ENCODE measurements around the gene ARHGAP9.

Gene ARHGAP9

DNA sequence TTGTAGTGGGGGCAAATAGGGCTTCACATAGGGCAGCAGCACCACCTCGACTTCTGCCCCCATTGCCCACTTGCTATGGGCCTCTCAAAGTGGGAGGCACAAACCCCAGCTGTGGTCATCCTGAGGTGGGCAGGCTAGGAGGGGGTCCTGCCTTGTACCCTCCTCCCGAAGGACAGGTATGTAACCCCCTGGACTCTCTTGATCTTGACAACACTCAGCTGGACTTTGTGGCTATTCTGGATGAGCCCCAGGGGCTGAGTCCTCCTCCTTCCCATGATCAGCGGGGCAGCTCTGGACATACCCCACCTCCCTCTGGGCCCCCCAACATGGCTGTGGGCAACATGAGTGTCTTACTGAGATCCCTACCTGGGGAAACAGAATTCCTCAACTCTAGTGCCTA lies 8.0 kb downstream of the ARHGAP9 start:
- DNase-seq: no peak

- no peak for DNase-seq
Observed at GRCh38 chr12:57470970-57471656, 8.6 kb downstream of the ARHGAP9 start.

GRCh38 chr12:57470286-57470969 lies 9.2 kb downstream of the ARHGAP9 start:
- DNase-seq: no peak

DNA sequence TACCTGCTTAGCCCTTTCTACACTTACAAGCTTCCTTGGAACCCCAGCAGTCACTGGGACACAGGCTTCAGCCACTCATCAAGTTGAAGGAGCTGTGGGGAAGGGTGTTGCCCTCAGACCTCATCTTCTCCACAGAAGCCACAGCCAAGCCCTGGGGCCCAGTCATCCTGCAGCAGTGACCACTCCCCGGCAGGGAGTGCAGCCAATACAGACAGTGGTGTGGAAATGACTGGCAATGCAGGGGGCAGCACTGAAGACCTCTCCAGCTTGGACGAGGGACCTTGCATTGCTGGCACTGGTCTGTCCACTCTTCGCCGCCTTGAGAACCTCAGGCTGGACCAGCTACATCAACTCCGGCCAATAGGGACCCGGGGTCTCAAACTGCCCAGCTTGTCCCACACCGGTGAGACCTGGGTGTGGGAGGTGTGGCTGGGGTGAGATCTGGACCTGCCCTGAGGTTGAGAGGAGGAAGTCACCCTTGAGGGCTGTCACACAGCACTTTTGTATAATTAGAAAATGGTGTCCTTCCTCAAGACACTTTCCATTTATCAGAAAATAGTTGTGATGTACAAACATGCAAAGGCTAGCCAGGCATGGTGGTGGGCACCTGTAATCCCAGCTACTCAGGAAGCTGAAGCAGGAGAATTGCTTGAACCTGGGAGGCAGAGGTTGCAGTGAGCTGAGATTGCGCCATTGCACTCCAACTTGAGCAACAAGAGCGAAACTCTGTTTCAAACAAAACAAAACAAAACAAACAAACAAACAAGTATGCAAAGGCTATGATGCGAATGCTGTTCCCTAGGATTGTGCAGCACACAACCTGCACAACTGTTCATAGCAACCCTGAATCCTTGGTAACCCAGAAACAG lies 10.1 kb downstream of the ARHGAP9 start:
- DNase-seq: no peak

GRCh38 chr12:57467915-57468314 lies 11.8 kb downstream of the ARHGAP9 start:
- DNase-seq: no peak

DNA sequence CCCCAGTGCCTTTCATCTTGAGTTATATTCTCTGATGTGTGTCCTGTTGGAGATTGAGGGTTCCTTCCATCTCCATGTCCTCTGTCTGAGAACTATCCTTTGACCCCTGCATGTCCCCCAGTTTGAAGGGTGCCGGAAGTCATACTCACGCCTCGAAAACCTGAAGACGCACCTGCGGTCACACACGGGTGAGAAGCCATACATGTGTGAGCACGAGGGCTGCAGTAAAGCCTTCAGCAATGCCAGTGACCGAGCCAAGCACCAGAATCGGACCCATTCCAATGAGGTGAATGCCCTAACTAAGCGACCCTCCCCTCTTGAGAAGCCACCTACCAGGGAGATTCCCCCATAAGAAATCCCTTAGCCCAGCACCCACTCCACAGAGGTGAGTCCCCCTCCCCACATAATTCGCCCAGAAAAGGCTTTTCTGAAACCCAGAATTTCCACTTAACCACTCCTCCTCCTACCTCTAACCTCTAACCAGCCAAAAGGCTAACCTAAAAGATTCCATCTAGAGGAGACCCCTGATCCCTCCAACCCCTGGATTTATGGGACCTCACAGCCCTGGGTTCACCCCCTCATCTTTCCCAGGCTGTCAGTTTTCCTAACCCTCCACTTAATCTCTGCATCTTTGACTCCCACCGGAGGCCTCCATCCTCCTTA lies 12.3 kb downstream of the ARHGAP9 start:
- no peak for DNase-seq

GRCh38 chr12:57465747-57466505 lies 13.7 kb downstream of the ARHGAP9 start:
- DNase-seq: no peak

DNA sequence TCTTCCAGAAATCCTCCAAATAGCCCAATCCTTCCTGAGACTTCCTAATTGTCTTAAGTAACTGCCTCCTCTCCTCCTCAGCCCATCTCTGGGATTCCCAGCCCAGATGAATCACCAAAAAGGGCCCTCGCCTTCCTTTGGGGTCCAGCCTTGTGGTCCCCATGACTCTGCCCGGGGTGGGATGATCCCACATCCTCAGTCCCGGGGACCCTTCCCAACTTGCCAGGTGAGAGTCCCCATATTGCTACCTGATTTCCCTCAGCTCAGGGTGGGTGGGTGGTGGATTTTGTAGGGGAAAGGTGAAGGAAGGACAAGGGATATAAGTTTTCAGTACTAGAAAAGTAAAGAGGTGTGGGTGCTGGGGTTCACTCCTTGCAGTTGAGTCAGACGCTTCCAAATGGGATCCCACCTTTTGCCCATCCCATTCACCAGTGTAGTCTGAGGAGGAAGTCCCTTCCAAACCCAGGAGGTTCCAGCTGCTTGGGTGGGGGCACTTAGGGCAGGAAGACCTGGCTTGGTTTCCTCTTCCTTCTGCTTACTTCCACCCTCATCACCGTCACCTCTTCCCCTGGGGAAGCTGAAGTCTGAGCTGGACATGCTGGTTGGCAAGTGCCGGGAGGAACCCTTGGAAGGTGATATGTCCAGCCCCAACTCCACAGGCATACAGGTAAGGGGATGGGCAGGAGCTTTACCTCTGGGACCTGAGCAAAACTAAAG lies 14.5 kb downstream of the ARHGAP9 start:
- no peak for DNase-seq

DNA sequence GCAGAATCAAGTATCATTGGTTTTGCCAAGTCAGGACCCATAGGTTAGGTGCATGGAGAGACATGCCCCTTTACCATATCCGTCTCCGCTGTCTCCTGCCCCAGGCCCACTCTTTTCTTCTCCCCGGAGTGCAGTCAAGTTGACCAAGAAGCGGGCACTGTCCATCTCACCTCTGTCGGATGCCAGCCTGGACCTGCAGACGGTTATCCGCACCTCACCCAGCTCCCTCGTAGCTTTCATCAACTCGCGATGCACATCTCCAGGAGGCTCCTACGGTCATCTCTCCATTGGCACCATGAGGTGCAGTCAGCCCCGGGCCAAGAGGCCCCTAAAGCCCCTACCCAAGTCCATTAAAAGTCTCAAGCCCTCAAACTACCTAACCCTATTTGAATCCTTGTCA lies 15.1 kb downstream of the ARHGAP9 start:
- no peak for DNase-seq

GRCh38 chr12:57462912-57463253 lies 16.8 kb downstream of the ARHGAP9 start:
- DNase-seq: no peak

DNA sequence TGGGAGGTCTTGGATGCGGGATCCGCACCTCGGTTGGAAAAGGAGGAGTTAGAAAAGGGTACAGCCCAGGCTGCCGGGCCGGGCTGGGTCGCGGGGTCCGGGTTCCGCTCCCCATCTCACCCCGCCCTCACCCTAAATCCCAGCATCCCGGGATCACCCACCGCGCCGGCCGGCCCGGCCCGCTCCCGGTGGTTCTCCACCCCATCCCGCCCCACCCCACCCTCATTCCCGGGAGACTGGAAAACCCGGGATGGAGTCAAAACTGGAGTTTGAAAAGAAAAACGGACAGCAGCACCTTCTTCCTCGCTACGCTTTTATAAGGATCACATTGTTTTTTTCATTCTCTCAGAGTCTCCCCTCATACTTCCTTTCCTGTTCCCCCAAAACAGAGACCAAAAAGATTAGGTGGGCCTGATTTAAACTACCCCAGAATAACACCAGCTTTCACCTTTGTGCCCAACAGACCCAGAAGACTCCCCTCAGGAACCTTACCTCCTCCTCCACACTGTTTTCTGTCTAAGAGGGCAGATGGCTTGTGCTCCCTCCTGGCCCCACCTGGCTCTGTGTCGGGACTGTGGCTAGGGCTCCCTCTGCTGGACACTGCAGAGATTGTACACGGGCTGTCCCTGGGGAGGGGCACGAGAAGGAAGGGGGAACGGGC lies 17.3 kb downstream of the ARHGAP9 start:
- peak; percentile 89 for DNase-seq

DNA sequence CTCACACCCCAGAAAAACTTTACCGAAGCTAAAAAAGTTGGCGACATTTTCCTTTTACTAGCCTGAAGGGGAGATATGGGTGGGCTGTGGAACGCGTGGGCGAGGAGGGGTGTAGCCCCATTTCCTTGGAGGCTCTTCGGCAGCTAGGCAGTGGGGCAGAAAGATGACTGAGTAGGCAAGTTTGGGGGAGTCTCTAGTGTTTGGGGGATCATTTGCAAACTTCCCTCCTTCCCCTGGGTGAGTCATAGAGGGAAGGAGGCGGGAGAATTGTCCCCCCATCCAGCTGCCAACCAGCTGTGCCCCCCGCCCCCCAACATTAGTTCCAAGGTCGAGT lies 17.8 kb downstream of the ARHGAP9 start:
- DNase-seq: no peak

DNA sequence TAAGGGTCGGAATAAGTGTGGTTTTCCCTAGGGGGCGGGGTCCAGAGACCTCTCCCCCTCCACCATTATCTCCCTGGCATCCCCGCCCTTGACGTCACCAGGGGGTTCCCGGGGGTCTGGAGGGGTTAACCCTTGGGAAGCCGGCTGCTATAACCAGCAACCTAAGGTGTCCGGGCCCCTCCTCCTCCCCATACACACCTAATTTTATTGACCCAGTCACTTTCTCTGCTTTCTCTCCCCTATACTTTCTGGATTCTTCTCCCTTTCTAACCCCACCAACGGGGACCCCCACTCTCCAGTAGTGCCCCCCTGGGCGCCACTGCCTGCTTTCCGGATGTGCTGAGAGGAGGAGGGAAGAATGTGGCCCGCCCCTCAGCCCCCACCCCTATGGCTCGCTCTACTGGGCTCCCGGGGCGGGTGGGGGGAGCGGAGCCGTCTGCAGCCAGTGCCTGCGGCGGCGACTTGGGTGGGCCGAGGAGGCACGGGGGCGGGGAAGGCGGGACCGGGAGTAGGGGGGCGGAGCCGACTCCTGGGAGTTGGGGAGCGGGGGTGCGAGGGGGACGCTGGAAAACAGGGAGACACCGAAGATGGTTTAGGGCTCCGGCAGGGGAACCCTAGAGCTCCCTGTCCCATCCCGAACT lies 18.3 kb downstream of the ARHGAP9 start:
- DNase-seq: no peak

DNA sequence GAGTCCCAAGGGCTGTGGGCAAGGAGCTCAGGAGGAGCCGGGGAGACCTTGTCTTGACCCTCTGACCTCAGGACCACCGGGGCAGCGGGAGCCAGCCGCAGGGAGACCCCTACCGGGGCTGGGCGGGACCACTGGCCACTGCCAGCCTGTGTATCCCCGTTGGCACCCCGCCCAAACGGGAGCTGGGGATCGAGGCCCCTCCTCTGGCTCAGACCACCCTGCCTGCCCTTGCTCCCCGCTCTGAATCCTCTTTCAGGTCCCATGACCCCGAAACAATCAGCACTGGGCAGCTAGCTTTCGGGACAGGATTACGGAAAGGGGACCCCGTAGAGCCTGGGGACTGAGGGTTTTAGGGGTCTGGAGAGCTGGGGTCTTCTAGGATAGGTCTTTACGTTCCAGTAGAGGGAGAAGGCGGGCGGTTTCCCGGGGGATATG lies 18.8 kb downstream of the ARHGAP9 start:
- no peak for DNase-seq

DNA sequence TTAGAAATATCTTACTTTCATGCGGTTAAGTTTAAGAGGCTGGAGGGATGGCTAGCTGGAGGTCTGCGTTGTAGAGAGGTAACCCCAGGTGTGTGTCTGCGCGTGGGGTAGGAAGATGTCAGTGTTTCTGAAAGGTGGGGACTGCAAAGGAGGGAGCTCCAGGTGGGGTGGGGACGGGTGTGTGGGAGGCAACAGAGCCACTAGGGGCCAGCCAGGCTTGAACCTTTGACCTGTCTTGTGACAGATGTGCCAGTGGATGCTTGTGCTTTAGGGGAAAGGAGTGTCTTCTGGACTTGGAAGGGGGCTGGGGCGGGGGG lies 19.2 kb downstream of the ARHGAP9 start:
- DNase-seq: no peak

- DNase-seq: no peak
Observed at GRCh38 chr12:57459750-57460467, 19.8 kb downstream of the ARHGAP9 start, which contains the start of gene GLI1. Gene GLI1 (plus strand): TSS chr12:57459785. CDS start chr12:57463692, 3,907 bp downstream.

- peak; percentile 93 for DNase-seq
Observed at GRCh38 chr12:57459055-57459749, 20.5 kb downstream of the ARHGAP9 start.

- DNase-seq: no peak
Observed at GRCh38 chr12:57458665-57459054, 21.0 kb downstream of the ARHGAP9 start.

DNA sequence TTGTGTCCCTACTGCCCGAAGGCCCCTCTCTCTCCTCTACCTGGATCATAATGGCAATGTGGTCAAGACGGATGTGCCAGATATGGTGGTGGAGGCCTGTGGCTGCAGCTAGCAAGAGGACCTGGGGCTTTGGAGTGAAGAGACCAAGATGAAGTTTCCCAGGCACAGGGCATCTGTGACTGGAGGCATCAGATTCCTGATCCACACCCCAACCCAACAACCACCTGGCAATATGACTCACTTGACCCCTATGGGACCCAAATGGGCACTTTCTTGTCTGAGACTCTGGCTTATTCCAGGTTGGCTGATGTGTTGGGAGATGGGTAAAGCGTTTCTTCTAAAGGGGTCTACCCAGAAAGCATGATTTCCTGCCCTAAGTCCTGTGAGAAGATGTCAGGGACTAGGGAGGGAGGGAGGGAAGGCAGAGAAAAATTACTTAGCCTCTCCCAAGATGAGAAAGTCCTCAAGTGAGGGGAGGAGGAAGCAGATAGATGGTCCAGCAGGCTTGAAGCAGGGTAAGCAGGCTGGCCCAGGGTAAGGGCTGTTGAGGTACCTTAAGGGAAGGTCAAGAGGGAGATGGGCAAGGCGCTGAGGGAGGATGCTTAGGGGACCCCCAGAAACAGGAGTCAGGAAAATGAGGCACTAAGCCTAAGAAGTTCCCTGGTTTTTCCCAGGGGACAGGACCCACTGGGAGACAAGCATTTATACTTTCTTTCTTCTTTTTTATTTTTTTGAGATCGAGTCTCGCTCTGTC lies 22.8 kb downstream of the ARHGAP9 start:
- no peak for DNase-seq

Data from activated CD4-positive, alpha-beta T cell treated with anti-CD3 and anti-CD28 coated beads, Interleukin-2, amount 50 U/mL, for 1 hour (primary cell).